Mesendoderm (in vitro differentiated cells): ENCODE measurements around the gene IFNA14.

ENCODE experiments used
- DNase-seq: peaks from one replicate; pipeline ENCODE4 v3.0.0; 2013
- H2AK5ac ChIP-seq: 2 replicates; pipeline ENCODE4 v1.6.1; 2013; ENCODE audit warnings: low read length, inconsistent platforms
- H2BK120ac ChIP-seq: 2 replicates; pipeline ENCODE4 v1.6.1; 2013; ENCODE audit warnings: low read depth, mild to moderate bottlenecking, low read length, moderate library complexity, mixed read lengths
- H2BK15ac ChIP-seq: replicated peaks from 2 replicates; pipeline ENCODE4 v1.6.1; 2013; ENCODE audit warnings: low read depth, mild to moderate bottlenecking, moderate library complexity
- H2BK5ac ChIP-seq: 2 replicates; pipeline ENCODE4 v1.6.1; 2013; ENCODE audit warnings: low read length, inconsistent platforms
- H3K18ac ChIP-seq: 2 replicates; pipeline ENCODE4 v1.6.1; 2013; ENCODE audit warnings: mild to moderate bottlenecking, low read length, mixed read lengths
- H3K23ac ChIP-seq: one replicate; pipeline ENCODE4 v1.6.1; 2013; ENCODE audit warnings: low read length
- H3K27ac ChIP-seq: 2 replicates; pipeline ENCODE4 v1.5.1; 2013; ENCODE audit warnings: low read depth, mild to moderate bottlenecking, inconsistent platforms, low read length, moderate library complexity
- H3K27me3 ChIP-seq: 2 replicates; pipeline ENCODE4 v1.6.1; 2013; ENCODE audit warnings: low read length, control low read depth, mild to moderate bottlenecking, inconsistent platforms; ENCODE audit not compliant: insufficient read depth, poor library complexity
- H3K36me3 ChIP-seq: 2 replicates; pipeline ENCODE4 v1.6.1; 2013; ENCODE audit warnings: low read length, inconsistent platforms; ENCODE audit not compliant: control insufficient read depth, insufficient read depth
- H3K4ac ChIP-seq: one replicate; pipeline ENCODE4 v1.6.1; 2013; ENCODE audit warnings: low read depth, mild to moderate bottlenecking, low read length, moderate library complexity
- H3K4me1 ChIP-seq: 2 replicates; pipeline ENCODE4 v1.6.1; 2013; ENCODE audit warnings: low read depth, low read length, inconsistent platforms; ENCODE audit not compliant: control insufficient read depth
- H3K4me2 ChIP-seq: 2 replicates; pipeline ENCODE4 v1.6.1; 2013; ENCODE audit warnings: low read length
- H3K4me3 ChIP-seq: 2 replicates; pipeline ENCODE4 v1.5.1; 2013; ENCODE audit warnings: mild to moderate bottlenecking, low read length
- H3K56ac ChIP-seq: one replicate; pipeline ENCODE4 v1.6.1; 2013; ENCODE audit warnings: low read length
- H3K79me1 ChIP-seq: 2 replicates; pipeline ENCODE4 v1.6.1; 2013; ENCODE audit warnings: low read length, inconsistent platforms
- H3K79me2 ChIP-seq: 2 replicates; pipeline ENCODE4 v1.6.1; 2013; ENCODE audit warnings: mild to moderate bottlenecking, low read length; ENCODE audit not compliant: control insufficient read depth, insufficient read depth
- H3K9ac ChIP-seq: 2 replicates; pipeline ENCODE4 v1.6.1; 2013; ENCODE audit warnings: low read length, inconsistent platforms
- H4K5ac ChIP-seq: one replicate; pipeline ENCODE4 v1.6.1; 2013; ENCODE audit warnings: low read length
- H4K8ac ChIP-seq: one replicate; pipeline ENCODE4 v1.6.1; 2013; ENCODE audit warnings: low read depth, mild to moderate bottlenecking, control low read depth, low read length, moderate library complexity
- WGBS: extraction: QIAGEN DNeasy Blood & Tissue Kit; methylation state at CpG from one replicate; pipeline ENCODE4 v1.1.7; 2013; ENCODE audit warnings: low lambda C conversion rate, missing lambda C conversion rate; ENCODE audit not compliant: insufficient coverage; ENCODE audit errors: extremely low coverage; 5-methylcytosine and 5-hydroxymethylcytosine counted together

Gene IFNA14

GRCh38 chr9:21267485-21268346, 27.9 kb upstream of the IFNA14 start:
- DNase-seq: no peak
- Histone ChIP-seq H2BK5ac (no peak overlapping the region), H3K79me2 (no peaks in the 10 kb centered on the region), H3K9ac (no peak overlapping the region), H4K5ac (no peak overlapping the region), H3K4me3 (no peak overlapping the region), H3K56ac (no peak overlapping the region), H3K4me2 (no peak overlapping the region), H3K27me3 (peaks cover 24% of the 10 kb centered on the region), H3K18ac (no peak overlapping the region), H3K4me1 (no peaks in the 10 kb centered on the region), H3K36me3 (no peaks in the 10 kb centered on the region), H4K8ac (no peak overlapping the region), H3K4ac (no peak overlapping the region), H3K79me1 (no peaks in the 10 kb centered on the region), H2BK120ac (no peak overlapping the region), H2AK5ac (no peak overlapping the region), H3K23ac (no peak overlapping the region), H3K27ac (no peak overlapping the region), H2BK15ac (no peak overlapping the region)
- no CpG with 5 or more reads among the region's 4 CpGs for WGBS

- Histone ChIP-seq H3K4me3 (no peak overlapping the region), H2BK5ac (no peak overlapping the region), H3K9ac (no peak overlapping the region), H3K18ac (no peak overlapping the region), H3K36me3 (no peaks in the 10 kb centered on the region), H2AK5ac (no peak overlapping the region), H2BK15ac (no peak overlapping the region), H3K79me2 (no peaks in the 10 kb centered on the region), H3K79me1 (no peaks in the 10 kb centered on the region), H3K4me2 (no peak overlapping the region), H3K23ac (no peak overlapping the region), H2BK120ac (no peak overlapping the region), H3K56ac (no peak overlapping the region), H4K5ac (no peak overlapping the region), H4K8ac (no peak overlapping the region), H3K4ac (no peak overlapping the region), H3K27ac (no peak overlapping the region), H3K27me3 (peaks cover 24% of the 10 kb centered on the region), H3K4me1 (no peaks in the 10 kb centered on the region)
- no CpG with 5 or more reads among the region's 3 CpGs for WGBS
- peak; percentile 68 for DNase-seq
Measured at GRCh38 chr9:21266733-21267484, 27.1 kb upstream of the IFNA14 start.

GRCh38 chr9:21265421-21266189, 25.8 kb upstream of the IFNA14 start:
- H3K4ac ChIP-seq: no peak overlapping the region
- no peak overlapping the region for H2BK15ac ChIP-seq
- peaks cover 24% of the 10 kb centered on the region for H3K27me3 ChIP-seq
- no peak overlapping the region for H2AK5ac ChIP-seq
- no peaks in the 10 kb centered on the region for H3K4me1 ChIP-seq
- H3K27ac ChIP-seq: no peak overlapping the region
- H3K56ac ChIP-seq: no peak overlapping the region
- H3K23ac ChIP-seq: no peak overlapping the region
- H3K79me1 ChIP-seq: no peaks in the 10 kb centered on the region
- no peaks in the 10 kb centered on the region for H3K79me2 ChIP-seq
- H2BK5ac ChIP-seq: no peak overlapping the region
- H3K4me2 ChIP-seq: no peak overlapping the region
- H4K8ac ChIP-seq: no peak overlapping the region
- no peak overlapping the region for H4K5ac ChIP-seq
- H3K9ac ChIP-seq: no peak overlapping the region
- no CpG with 5 or more reads among the region's 1 CpG for WGBS
- H3K36me3 ChIP-seq: no peaks in the 10 kb centered on the region
- H3K4me3 ChIP-seq: no peak overlapping the region
- no peak overlapping the region for H2BK120ac ChIP-seq
- DNase-seq: peak; percentile 14
- H3K18ac ChIP-seq: no peak overlapping the region

GRCh38 chr9:21255538-21256212, 15.9 kb upstream of the IFNA14 start:
- Histone ChIP-seq H3K79me2 (no peaks in the 10 kb centered on the region), H3K9ac (no peak overlapping the region), H2BK120ac (no peak overlapping the region), H3K36me3 (no peaks in the 10 kb centered on the region), H3K4me1 (no peaks in the 10 kb centered on the region), H2AK5ac (no peak overlapping the region), H4K8ac (no peak overlapping the region), H3K56ac (no peak overlapping the region), H4K5ac (no peak overlapping the region), H2BK5ac (no peak overlapping the region), H3K4me2 (no peak overlapping the region), H3K27me3 (no peaks in the 10 kb centered on the region), H3K4me3 (no peak overlapping the region), H3K4ac (no peak overlapping the region), H3K27ac (no peak overlapping the region), H3K18ac (no peak overlapping the region), H2BK15ac (no peak overlapping the region), H3K23ac (no peak overlapping the region), H3K79me1 (no peaks in the 10 kb centered on the region)
- no CpG with 5 or more reads among the region's 5 CpGs for WGBS
- no peak for DNase-seq

GRCh38 chr9:21252721-21253547, 13.1 kb upstream of the IFNA14 start:
- Histone ChIP-seq H3K23ac (no peak overlapping the region), H3K36me3 (no peaks in the 10 kb centered on the region), H2BK120ac (no peak overlapping the region), H2BK5ac (no peak overlapping the region), H3K79me2 (no peaks in the 10 kb centered on the region), H3K4me2 (no peak overlapping the region), H2BK15ac (no peak overlapping the region), H3K56ac (no peak overlapping the region), H4K8ac (no peak overlapping the region), H3K27ac (no peak overlapping the region), H3K18ac (no peak overlapping the region), H4K5ac (no peak overlapping the region), H3K4ac (no peak overlapping the region), H3K9ac (no peak overlapping the region), H3K27me3 (no peaks in the 10 kb centered on the region), H3K79me1 (no peaks in the 10 kb centered on the region), H2AK5ac (no peak overlapping the region), H3K4me1 (no peaks in the 10 kb centered on the region), H3K4me3 (no peak overlapping the region)
- WGBS: no CpG with 5 or more reads among the region's 3 CpGs
- peak; percentile 59 for DNase-seq
